HepG2 (cell line): ENCODE results near the gene SMTN. TPM values are rescaled to one million over a fixed set of nuclear protein-coding genes. Genes with fewer than 3 reads are reported as not detected.

Experiments used
- NFYB ChIP-seq: sonication (generic); formaldehyde crosslinking; IDR thresholded peaks from 2 replicates; pipeline ENCODE4 v1.4.0; 2020; ENCODE audit warnings: missing genetic modification reagents
- PHF8 ChIP-seq: sonication (generic); formaldehyde crosslinking; IDR thresholded peaks from 2 replicates; pipeline ENCODE4 v1.5.0; 2020; ENCODE audit warnings: missing genetic modification reagents
- POLR2G ChIP-seq: fragments of 200-400 bp; formaldehyde crosslinking; IDR thresholded peaks from 2 replicates; pipeline ENCODE4 v1.6.1; 2018; ENCODE audit warnings: mild to moderate bottlenecking, low read depth, low read length, moderate library complexity
- PTBP1 ChIP-seq: fragments of 200-400 bp; formaldehyde crosslinking; IDR thresholded peaks from 2 replicates; pipeline ENCODE4 v1.6.1; 2018; ENCODE audit warnings: low read length, low read depth; ENCODE audit not compliant: poor library complexity, severe bottlenecking
- RFX5 ChIP-seq: IDR thresholded peaks from 2 replicates; pipeline ENCODE4 v1.6.1; 2011; ENCODE audit warnings: low read depth, low read length, improper control_type of control experiment
- SRY ChIP-seq: sonication (generic); formaldehyde crosslinking; IDR thresholded peaks from 2 replicates; pipeline ENCODE4 v1.8.0; 2022; ENCODE audit warnings: mild to moderate bottlenecking, missing genetic modification reagents
- ZNF350 ChIP-seq: sonication (generic); formaldehyde crosslinking; IDR thresholded peaks from 2 replicates; pipeline ENCODE4 v1.4.0; 2020; ENCODE audit warnings: mild to moderate bottlenecking, low read depth, missing genetic modification reagents, borderline replicate concordance
- ZNF83 ChIP-seq: sonication (generic); formaldehyde crosslinking; IDR thresholded peaks from 2 replicates; pipeline ENCODE4 v1.4.0; 2020; ENCODE audit warnings: missing genetic modification reagents, mild to moderate bottlenecking, borderline replicate concordance
- polyA plus RNA-seq, 8 experiments: library from polyadenylated mRNA; depleted of rRNA in 3 of 8; stranded (reverse) in 7 of 8; unstranded in 1 of 8; fragments of >200 nt; fragmentation: Illumina TruSeq in 4 of 8; extraction: Trizol in 4 of 8; gene quantifications; 2 replicates each; pipeline versions ENCODE4 v1.2.1 to v1.2.3, GENCODE V29; 2011 to 2016; ENCODE audit warnings: low read depth in 4 of 8, missing spikeins in 1 of 8, mixed read lengths in 1 of 8; ENCODE audit not compliant: insufficient read depth in 1 of 8
- total RNA-seq, 5 experiments: library from RNA; depleted of rRNA; stranded (reverse); fragments of >200 nt; fragmentation: Illumina TruSeq; extraction: Trizol; gene quantifications; 2 replicates each; pipeline ENCODE4 v1.2.3, GENCODE V29; 2016; ENCODE audit warnings: low read depth in 1 of 5
- TF ChIP-seq, protein P1 (sequence below): sonication (generic); formaldehyde crosslinking; IDR thresholded peaks from 2 replicates; pipeline ENCODE4 v1.8.0; 2022; ENCODE audit warnings: missing genetic modification reagents, mild to moderate bottlenecking, moderate library complexity, borderline replicate concordance
- TF ChIP-seq, protein P2 (sequence below): sonication (generic); formaldehyde crosslinking; IDR thresholded peaks from 2 replicates; pipeline ENCODE4 v1.4.0; 2020; ENCODE audit warnings: missing genetic modification reagents
- TF ChIP-seq, protein P3 (sequence below): sonication (generic); formaldehyde crosslinking; IDR thresholded peaks from 2 replicates; pipeline ENCODE4 v1.5.0; 2020; ENCODE audit warnings: mild to moderate bottlenecking, missing genetic modification reagents
- TF ChIP-seq, protein P4 (sequence below): sonication (generic); formaldehyde crosslinking; IDR thresholded peaks from 2 replicates; pipeline ENCODE4 v1.4.0; 2020; ENCODE audit warnings: missing genetic modification reagents
- TF ChIP-seq, protein P5 (sequence below): sonication (generic); formaldehyde crosslinking; IDR thresholded peaks from 2 replicates; pipeline ENCODE4 v1.9.0; 2021; ENCODE audit warnings: mild to moderate bottlenecking, missing genetic modification reagents
- TF ChIP-seq, protein P6 (sequence below): sonication (generic); formaldehyde crosslinking; IDR thresholded peaks from 2 replicates; pipeline ENCODE4 v1.9.0; 2022; ENCODE audit warnings: missing genetic modification reagents, mild to moderate bottlenecking, borderline replicate concordance

SMTN gene
- total and polyA plus RNA-seq, 2 of the 13 experiments (the other 11 are each of a cell fraction or from before 2014, with no cell fraction given), result 14.7 to 26.1 TPM

DNA sequence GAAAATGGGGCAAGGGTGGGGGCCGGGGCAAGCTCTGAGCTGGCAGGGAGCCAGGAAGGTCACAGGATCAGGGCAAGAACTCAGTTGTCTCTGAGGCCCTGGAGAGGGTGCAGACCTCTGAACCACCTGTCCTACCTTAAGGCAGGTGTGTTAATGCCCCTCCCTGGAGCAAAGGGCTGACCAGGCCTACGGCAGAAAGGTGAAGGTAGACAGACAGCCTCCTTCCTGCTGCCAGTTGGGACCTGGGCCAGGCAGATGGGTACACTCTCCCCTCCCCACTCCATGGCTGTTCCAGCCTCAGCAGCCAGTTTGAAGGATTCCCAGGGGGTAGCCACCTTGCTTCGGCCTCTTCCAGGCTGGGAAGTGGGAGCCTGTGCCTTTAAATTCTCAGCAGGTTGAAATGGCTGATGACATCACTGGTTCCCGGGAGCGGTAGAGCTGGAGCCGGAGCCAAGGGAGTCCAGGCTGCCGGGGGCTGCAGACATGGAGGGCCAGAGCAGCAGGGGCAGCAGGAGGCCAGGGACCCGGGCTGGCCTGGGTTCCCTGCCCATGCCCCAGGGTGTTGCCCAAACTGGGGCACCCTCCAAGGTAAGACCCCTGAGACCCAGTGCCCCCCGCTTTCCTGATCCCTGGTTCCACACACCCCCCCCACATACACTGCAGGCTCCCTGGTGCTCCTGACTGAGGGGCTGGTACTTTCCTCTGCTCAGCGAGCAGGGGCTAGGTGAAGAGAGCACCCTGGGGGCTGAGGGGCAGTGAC is 41.6 kb downstream of the SMTN start, which contains the start of gene INPP5J (continued):
- TF ChIP-seq, protein P1, sequence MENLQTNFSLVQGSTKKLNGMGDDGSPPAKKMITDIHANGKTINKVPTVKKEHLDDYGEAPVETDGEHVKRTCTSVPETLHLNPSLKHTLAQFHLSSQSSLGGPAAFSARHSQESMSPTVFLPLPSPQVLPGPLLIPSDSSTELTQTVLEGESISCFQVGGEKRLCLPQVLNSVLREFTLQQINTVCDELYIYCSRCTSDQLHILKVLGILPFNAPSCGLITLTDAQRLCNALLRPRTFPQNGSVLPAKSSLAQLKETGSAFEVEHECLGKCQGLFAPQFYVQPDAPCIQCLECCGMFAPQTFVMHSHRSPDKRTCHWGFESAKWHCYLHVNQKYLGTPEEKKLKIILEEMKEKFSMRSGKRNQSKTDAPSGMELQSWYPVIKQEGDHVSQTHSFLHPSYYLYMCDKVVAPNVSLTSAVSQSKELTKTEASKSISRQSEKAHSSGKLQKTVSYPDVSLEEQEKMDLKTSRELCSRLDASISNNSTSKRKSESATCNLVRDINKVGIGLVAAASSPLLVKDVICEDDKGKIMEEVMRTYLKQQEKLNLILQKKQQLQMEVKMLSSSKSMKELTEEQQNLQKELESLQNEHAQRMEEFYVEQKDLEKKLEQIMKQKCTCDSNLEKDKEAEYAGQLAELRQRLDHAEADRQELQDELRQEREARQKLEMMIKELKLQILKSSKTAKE (CRISPR knock-in tag), result no peak
- TF ChIP-seq, protein P2, sequence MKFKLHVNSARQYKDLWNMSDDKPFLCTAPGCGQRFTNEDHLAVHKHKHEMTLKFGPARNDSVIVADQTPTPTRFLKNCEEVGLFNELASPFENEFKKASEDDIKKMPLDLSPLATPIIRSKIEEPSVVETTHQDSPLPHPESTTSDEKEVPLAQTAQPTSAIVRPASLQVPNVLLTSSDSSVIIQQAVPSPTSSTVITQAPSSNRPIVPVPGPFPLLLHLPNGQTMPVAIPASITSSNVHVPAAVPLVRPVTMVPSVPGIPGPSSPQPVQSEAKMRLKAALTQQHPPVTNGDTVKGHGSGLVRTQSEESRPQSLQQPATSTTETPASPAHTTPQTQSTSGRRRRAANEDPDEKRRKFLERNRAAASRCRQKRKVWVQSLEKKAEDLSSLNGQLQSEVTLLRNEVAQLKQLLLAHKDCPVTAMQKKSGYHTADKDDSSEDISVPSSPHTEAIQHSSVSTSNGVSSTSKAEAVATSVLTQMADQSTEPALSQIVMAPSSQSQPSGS (CRISPR knock-in tag), result 0 out of 2 replicates have a peak, but pooled peaks have one; percentile 46
- TF ChIP-seq POLR2G (peak; percentile 29; the same call in 1 of the 2 replicates), NFYB (CRISPR knock-in tag) (no peak), ZNF83 (CRISPR knock-in tag) (no peak), PHF8 (0 out of 2 replicates have a peak, but pooled peaks have one; percentile 0), PTBP1 (no peak), RFX5 (peak; percentile 72), ZNF350 (CRISPR knock-in tag) (peak; percentile 18; the same call in 1 of the 2 replicates), SRY (CRISPR knock-in tag) (0 out of 2 replicates have a peak, but pooled peaks have one; percentile 55)
- TF ChIP-seq, protein P3, sequence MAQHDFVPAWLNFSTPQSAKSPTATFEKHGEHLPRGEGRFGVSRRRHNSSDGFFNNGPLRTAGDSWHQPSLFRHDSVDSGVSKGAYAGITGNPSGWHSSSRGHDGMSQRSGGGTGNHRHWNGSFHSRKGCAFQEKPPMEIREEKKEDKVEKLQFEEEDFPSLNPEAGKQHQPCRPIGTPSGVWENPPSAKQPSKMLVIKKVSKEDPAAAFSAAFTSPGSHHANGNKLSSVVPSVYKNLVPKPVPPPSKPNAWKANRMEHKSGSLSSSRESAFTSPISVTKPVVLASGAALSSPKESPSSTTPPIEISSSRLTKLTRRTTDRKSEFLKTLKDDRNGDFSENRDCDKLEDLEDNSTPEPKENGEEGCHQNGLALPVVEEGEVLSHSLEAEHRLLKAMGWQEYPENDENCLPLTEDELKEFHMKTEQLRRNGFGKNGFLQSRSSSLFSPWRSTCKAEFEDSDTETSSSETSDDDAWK (CRISPR knock-in tag), result no peak
- TF ChIP-seq, protein P4, sequence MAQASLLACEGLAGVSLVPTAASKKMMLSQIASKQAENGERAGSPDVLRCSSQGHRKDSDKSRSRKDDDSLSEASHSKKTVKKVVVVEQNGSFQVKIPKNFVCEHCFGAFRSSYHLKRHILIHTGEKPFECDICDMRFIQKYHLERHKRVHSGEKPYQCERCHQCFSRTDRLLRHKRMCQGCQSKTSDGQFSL (CRISPR knock-in tag), result 0 out of 2 replicates have a peak, but pooled peaks have one; percentile 22
- TF ChIP-seq, protein P5, sequence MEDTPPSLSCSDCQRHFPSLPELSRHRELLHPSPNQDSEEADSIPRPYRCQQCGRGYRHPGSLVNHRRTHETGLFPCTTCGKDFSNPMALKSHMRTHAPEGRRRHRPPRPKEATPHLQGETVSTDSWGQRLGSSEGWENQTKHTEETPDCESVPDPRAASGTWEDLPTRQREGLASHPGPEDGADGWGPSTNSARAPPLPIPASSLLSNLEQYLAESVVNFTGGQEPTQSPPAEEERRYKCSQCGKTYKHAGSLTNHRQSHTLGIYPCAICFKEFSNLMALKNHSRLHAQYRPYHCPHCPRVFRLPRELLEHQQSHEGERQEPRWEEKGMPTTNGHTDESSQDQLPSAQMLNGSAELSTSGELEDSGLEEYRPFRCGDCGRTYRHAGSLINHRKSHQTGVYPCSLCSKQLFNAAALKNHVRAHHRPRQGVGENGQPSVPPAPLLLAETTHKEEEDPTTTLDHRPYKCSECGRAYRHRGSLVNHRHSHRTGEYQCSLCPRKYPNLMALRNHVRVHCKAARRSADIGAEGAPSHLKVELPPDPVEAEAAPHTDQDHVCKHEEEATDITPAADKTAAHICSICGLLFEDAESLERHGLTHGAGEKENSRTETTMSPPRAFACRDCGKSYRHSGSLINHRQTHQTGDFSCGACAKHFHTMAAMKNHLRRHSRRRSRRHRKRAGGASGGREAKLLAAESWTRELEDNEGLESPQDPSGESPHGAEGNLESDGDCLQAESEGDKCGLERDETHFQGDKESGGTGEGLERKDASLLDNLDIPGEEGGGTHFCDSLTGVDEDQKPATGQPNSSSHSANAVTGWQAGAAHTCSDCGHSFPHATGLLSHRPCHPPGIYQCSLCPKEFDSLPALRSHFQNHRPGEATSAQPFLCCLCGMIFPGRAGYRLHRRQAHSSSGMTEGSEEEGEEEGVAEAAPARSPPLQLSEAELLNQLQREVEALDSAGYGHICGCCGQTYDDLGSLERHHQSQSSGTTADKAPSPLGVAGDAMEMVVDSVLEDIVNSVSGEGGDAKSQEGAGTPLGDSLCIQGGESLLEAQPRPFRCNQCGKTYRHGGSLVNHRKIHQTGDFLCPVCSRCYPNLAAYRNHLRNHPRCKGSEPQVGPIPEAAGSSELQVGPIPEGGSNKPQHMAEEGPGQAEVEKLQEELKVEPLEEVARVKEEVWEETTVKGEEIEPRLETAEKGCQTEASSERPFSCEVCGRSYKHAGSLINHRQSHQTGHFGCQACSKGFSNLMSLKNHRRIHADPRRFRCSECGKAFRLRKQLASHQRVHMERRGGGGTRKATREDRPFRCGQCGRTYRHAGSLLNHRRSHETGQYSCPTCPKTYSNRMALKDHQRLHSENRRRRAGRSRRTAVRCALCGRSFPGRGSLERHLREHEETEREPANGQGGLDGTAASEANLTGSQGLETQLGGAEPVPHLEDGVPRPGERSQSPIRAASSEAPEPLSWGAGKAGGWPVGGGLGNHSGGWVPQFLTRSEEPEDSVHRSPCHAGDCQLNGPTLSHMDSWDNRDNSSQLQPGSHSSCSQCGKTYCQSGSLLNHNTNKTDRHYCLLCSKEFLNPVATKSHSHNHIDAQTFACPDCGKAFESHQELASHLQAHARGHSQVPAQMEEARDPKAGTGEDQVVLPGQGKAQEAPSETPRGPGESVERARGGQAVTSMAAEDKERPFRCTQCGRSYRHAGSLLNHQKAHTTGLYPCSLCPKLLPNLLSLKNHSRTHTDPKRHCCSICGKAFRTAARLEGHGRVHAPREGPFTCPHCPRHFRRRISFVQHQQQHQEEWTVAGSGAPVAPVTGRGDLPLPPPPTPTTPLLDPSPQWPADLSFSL, result no peak
- TF ChIP-seq, protein P6, sequence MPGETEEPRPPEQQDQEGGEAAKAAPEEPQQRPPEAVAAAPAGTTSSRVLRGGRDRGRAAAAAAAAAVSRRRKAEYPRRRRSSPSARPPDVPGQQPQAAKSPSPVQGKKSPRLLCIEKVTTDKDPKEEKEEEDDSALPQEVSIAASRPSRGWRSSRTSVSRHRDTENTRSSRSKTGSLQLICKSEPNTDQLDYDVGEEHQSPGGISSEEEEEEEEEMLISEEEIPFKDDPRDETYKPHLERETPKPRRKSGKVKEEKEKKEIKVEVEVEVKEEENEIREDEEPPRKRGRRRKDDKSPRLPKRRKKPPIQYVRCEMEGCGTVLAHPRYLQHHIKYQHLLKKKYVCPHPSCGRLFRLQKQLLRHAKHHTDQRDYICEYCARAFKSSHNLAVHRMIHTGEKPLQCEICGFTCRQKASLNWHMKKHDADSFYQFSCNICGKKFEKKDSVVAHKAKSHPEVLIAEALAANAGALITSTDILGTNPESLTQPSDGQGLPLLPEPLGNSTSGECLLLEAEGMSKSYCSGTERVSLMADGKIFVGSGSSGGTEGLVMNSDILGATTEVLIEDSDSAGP (CRISPR knock-in tag), result peak; percentile 100
- TF ChIP-seq, all 625 proteins: peak for 13
